HTR-8/SVneo (cell line): ENCODE data around the gene CLPTM1L.

ENCODE experiments used
- DNase-seq: peaks from one replicate; pipeline ENCODE4 v3.0.0; 2011; ENCODE audit warnings: low spot score, mixed read lengths; ENCODE audit not compliant: insufficient read length
- FAIRE-seq: peaks from 2 replicates; lab custom pipeline; 2011; peaks lifted over from hg19 to GRCh38; lab: Jason Lieb, UNC

CLPTM1L gene

GRCh38 chr5:1319436-1320256 is 25.3 kb downstream of the CLPTM1L start:
- FAIRE-seq (no peak), DNase-seq (no peak)

- DNase-seq (no peak), FAIRE-seq (no peak)
Measured at GRCh38 chr5:1318659-1319251, 26.1 kb downstream of the CLPTM1L start.

GRCh38 chr5:1317921-1318565 is 26.9 kb downstream of the CLPTM1L start:
- FAIRE-seq = no peak
- DNase-seq = no peak

GRCh38 chr5:1316588-1317340 is 28.1 kb downstream of the CLPTM1L start:
- DNase-seq = no peak
- no peak for FAIRE-seq

GRCh38 chr5:1315709-1316587 is 29.0 kb downstream of the CLPTM1L start:
- DNase-seq (no peak), FAIRE-seq (no peak)

GRCh38 chr5:1315018-1315708 is 29.7 kb downstream of the CLPTM1L start:
- FAIRE-seq (no peak), DNase-seq (no peak)

GRCh38 chr5:1314564-1314982 is 30.3 kb downstream of the CLPTM1L start:
- FAIRE-seq = no peak
- DNase-seq = no peak

GRCh38 chr5:1312993-1313833 is 31.7 kb downstream of the CLPTM1L start:
- DNase-seq (no peak), FAIRE-seq (no peak)

GRCh38 chr5:1312206-1312605 is 32.7 kb downstream of the CLPTM1L start:
- FAIRE-seq = peak; percentile 77
- no peak for DNase-seq

GRCh38 chr5:1311439-1312055 is 33.4 kb downstream of the CLPTM1L start:
- FAIRE-seq = no peak
- no peak for DNase-seq

GRCh38 chr5:1310118-1310517 is 34.8 kb downstream of the CLPTM1L start:
- FAIRE-seq (no peak), DNase-seq (no peak)

GRCh38 chr5:1304033-1304432 is 40.9 kb downstream of the CLPTM1L start:
- FAIRE-seq = peak; percentile 9

GRCh38 chr5:1302258-1302657 is 42.6 kb downstream of the CLPTM1L start:
- FAIRE-seq (peak; percentile 69), DNase-seq (no peak)

More at GRCh38 chr5:1304033-1304432, 40.9 kb downstream of the CLPTM1L start:
- DNase-seq = no peak

GRCh38 chr5:1300581-1301083 is 44.3 kb downstream of the CLPTM1L start:
- FAIRE-seq (no peak), DNase-seq (no peak)

GRCh38 chr5:1299961-1300360 is 44.9 kb downstream of the CLPTM1L start:
- DNase-seq (no peak), FAIRE-seq (no peak)

- FAIRE-seq (no peak), DNase-seq (no peak)
Measured at GRCh38 chr5:1299511-1299850, 45.4 kb downstream of the CLPTM1L start.

- no peak for DNase-seq
- no peak for FAIRE-seq
Measured at GRCh38 chr5:1298723-1299510, 46.0 kb downstream of the CLPTM1L start.
